Nephron progenitor cell (in vitro differentiated cells): Measurements from ENCODE around the gene MLYCD.

Experiments
- DNase-seq: peaks from one replicate; pipeline ENCODE4 v3.0.0; 2021
- H3K27ac Mint-ChIP-seq: 2 replicates; pipeline ENCODE4 v1.8.0; 2021; ENCODE audit warnings: mild to moderate bottlenecking, moderate library complexity, mixed read lengths
- H3K27me3 Mint-ChIP-seq: 2 replicates; pipeline ENCODE4 v1.8.0; 2021; ENCODE audit warnings: mild to moderate bottlenecking, low read depth, mixed read lengths; ENCODE audit not compliant: poor library complexity
- H3K36me3 Mint-ChIP-seq: 2 replicates; pipeline ENCODE4 v1.8.0; 2021; ENCODE audit warnings: low read depth, mixed read lengths
- H3K4me1 Mint-ChIP-seq: 2 replicates; pipeline ENCODE4 v1.8.0; 2021; ENCODE audit warnings: mixed read lengths
- H3K4me3 Mint-ChIP-seq: 2 replicates; pipeline ENCODE4 v1.8.0; 2021; ENCODE audit warnings: mild to moderate bottlenecking, moderate library complexity, mixed read lengths
- H3K9me3 Mint-ChIP-seq: 2 replicates; pipeline ENCODE4 v1.8.0; 2021; ENCODE audit warnings: mild to moderate bottlenecking, moderate library complexity, mixed read lengths
- TF ChIP-seq, protein P1 (sequence below): fragments of 200-600 bp; sonication (generic); IDR thresholded peaks from 2 replicates; pipeline ENCODE4 v1.5.0; 2021; ENCODE audit warnings: antibody characterized with exemption

The MLYCD gene

DNA sequence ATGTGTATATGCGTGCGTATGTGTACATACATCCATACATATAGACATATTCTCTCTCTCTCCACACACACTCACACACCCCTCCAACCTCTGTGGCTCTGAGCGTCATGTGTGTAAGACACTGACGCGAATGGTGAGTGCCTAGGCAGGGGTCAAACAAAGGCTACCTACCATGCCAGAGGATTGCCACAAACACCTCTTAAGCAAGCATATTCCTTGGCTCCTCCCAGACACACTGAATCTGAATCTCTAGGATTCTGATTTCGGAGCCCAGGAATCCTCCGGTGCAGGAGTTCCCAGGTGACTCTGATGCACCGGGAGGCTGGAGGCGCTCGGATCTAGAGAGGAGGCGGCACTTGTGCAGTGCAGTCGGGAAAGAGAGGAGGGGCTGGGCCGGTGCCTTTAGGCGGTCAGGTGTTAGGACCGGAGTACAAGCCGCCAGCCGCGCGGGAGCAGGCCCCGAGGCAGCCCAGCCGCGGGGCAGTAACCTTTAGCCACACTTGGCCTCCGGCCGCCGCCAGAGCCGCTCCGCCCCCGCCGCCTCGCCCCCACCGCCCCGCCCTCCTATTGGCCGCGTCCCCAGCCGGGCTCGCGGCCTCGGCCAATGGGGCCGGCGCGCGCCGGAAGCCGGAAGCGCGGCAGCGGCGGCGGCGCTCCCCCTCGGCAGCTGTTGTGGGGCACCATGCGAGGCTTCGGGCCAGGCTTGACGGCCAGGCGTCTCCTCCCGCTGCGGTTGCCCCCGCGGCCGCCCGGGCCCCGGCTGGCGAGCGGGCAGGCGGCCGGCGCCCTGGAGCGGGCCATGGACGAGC is at the start of gene MLYCD:
Gene MLYCD, plus strand, starts transcription at position 653 of the 809 bp plus-strand sequence. Its CDS starts 30 bp downstream, at position 683.
- H3K27ac Mint-ChIP-seq: peak within 1 kb of the TSS; percentile 30
- no peaks in the 10 kb centered on the region for H3K36me3 Mint-ChIP-seq
- TF ChIP-seq, protein P1, sequence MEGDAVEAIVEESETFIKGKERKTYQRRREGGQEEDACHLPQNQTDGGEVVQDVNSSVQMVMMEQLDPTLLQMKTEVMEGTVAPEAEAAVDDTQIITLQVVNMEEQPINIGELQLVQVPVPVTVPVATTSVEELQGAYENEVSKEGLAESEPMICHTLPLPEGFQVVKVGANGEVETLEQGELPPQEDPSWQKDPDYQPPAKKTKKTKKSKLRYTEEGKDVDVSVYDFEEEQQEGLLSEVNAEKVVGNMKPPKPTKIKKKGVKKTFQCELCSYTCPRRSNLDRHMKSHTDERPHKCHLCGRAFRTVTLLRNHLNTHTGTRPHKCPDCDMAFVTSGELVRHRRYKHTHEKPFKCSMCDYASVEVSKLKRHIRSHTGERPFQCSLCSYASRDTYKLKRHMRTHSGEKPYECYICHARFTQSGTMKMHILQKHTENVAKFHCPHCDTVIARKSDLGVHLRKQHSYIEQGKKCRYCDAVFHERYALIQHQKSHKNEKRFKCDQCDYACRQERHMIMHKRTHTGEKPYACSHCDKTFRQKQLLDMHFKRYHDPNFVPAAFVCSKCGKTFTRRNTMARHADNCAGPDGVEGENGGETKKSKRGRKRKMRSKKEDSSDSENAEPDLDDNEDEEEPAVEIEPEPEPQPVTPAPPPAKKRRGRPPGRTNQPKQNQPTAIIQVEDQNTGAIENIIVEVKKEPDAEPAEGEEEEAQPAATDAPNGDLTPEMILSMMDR: no peak
- H3K27me3 Mint-ChIP-seq: peaks cover 14% of the 10 kb centered on the region
- peak; percentile 87 for DNase-seq
- no peaks in the 10 kb centered on the region for H3K9me3 Mint-ChIP-seq
- peak within 1 kb of the TSS; percentile 98 for H3K4me3 Mint-ChIP-seq
- H3K4me1 Mint-ChIP-seq: peaks cover 37% of the 10 kb centered on the region

DNA sequence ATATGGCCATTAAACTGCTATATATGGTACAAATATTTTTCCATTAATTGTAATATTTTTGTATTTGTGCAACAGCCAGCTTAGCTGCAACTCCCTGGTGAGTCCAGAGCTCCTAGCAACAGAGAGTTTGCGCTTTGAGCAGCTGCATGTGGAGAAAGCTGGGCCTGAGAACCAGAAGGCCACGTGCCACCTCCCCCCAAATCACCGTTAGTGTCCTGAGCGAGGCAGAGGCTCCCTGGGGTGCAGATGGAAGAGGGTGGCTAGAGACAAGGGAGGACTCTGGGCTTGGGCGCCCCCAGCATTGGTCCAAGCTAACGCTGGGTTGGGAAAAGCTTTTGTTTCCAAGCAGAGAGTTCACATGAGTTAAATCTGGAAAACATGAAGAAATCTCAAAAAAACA is 49.5 kb upstream of the MLYCD start:
- H3K36me3 Mint-ChIP-seq: no peaks in the 10 kb centered on the region
- DNase-seq: no peak
- H3K4me1 Mint-ChIP-seq: peaks cover 4% of the 10 kb centered on the region
- H3K4me3 Mint-ChIP-seq: no peak overlapping the region
- TF ChIP-seq, protein P1: no peak
- H3K27ac Mint-ChIP-seq: no peak overlapping the region
- H3K27me3 Mint-ChIP-seq: peaks cover 3% of the 10 kb centered on the region
- H3K9me3 Mint-ChIP-seq: no peaks in the 10 kb centered on the region

DNA sequence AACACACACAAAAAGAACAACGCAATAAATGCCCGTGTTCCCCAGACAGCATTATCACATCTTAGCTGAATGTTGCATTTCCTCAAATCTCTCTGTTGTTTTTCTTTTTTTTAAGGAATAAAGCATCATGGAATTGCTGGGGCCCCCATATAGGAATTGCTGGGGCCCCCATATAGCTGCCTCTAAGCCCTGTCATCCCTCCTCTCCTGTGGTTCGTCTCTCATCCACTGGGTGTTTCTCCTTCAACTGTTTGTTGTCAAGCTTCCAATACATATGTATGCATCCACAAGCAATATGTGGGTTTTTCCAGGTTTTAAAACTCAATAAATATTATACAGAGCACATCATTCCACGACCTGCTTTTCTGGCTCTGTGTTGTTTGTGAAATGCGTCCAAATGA is 48.0 kb upstream of the MLYCD start:
- Mint-ChIP-seq H3K4me3 (no peak overlapping the region), H3K4me1 (peaks cover 4% of the 10 kb centered on the region), H3K9me3 (no peaks in the 10 kb centered on the region), H3K36me3 (no peaks in the 10 kb centered on the region), H3K27me3 (peaks cover 3% of the 10 kb centered on the region), H3K27ac (no peak overlapping the region)
- TF ChIP-seq, protein P1: no peak
- no peak for DNase-seq

DNA sequence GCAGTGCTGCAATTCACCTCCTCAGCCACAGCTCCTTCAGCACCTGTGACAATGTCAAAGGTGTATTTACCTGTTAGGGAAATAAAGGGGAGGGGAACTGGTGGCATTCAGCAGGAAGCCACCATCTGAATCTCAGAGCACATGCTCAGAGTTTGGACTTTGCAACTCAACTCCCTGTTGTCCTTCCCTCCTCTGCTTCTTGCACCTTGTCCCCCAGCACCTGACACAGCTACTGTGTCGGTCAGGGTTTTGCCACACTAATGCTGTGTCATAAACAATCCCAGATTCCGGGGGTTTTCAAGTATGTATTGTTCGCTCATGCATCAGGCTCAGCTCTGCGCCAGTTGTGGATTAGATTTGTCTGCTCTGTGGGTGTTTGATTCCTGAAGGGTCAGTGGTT is 47.4 kb upstream of the MLYCD start:
- peaks cover 4% of the 10 kb centered on the region for H3K4me1 Mint-ChIP-seq
- peaks cover 3% of the 10 kb centered on the region for H3K27me3 Mint-ChIP-seq
- no peaks in the 10 kb centered on the region for H3K9me3 Mint-ChIP-seq
- no peak overlapping the region for H3K27ac Mint-ChIP-seq
- DNase-seq: no peak
- no peak overlapping the region for H3K4me3 Mint-ChIP-seq
- TF ChIP-seq, protein P1: no peak
- no peaks in the 10 kb centered on the region for H3K36me3 Mint-ChIP-seq

DNA sequence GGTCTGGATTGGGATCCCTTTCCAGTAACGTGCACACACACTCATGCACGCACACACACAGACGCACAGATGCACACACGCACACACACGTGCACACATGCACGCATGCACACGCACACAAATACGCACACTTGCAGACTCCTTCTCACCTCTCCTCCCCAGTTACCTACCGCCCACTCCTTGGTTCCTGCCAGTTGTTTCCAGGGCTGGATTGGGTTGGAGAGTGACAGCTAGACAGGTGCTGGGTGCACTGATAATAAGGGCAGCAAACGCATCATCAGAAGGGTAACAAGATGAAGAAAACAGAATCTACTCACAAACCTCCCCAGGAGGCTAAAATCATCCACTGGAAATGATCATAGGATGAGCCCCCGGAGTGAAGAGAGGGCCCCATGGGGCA is 46.1 kb upstream of the MLYCD start:
- no peak overlapping the region for H3K27ac Mint-ChIP-seq
- TF ChIP-seq, protein P1: no peak
- H3K36me3 Mint-ChIP-seq: no peaks in the 10 kb centered on the region
- no peaks in the 10 kb centered on the region for H3K27me3 Mint-ChIP-seq
- H3K4me3 Mint-ChIP-seq: no peak overlapping the region
- H3K4me1 Mint-ChIP-seq: peaks cover 4% of the 10 kb centered on the region
- no peaks in the 10 kb centered on the region for H3K9me3 Mint-ChIP-seq
- DNase-seq: no peak

DNA sequence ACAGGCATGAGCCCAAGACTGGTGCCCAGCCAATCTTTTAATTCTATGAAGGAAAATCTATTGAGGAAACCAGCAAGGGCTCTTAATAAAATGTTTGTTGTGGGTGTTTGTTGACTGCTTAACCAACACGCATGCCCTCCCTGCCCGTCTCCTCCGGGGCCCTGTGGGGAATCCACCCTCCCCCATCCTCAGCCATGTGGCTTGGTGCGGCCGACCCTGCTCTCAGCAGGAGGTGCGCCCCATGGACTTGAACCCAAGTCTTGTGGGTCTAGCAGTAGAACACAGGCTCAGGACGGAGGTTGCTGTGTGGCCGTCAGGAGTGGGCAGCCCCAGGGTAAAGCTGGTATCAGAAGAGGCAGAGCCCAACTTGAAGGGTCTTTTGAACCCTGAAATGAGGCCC is 45.1 kb upstream of the MLYCD start:
- H3K4me1 Mint-ChIP-seq: peaks cover 8% of the 10 kb centered on the region
- H3K27me3 Mint-ChIP-seq: no peaks in the 10 kb centered on the region
- TF ChIP-seq, protein P1: no peak
- H3K27ac Mint-ChIP-seq: no peak overlapping the region
- H3K4me3 Mint-ChIP-seq: no peak overlapping the region
- H3K9me3 Mint-ChIP-seq: no peaks in the 10 kb centered on the region
- no peaks in the 10 kb centered on the region for H3K36me3 Mint-ChIP-seq
- no peak for DNase-seq
